Endothelial cell of umbilical vein (primary cell): ENCODE results near the gene CATSPERD. TPM values are rescaled to one million over a fixed set of nuclear protein-coding genes. Genes with fewer than 3 reads are reported as not detected.
A peak's percentile ranks its signal among the peaks of the same experiment; 100 is the strongest.

Source experiments
- BruUV-seq: library from RNA; stranded (reverse); fragments of 400-500 nt; replicated peaks from 2 replicates; lab custom pipeline; 2021; lab: Mats Ljungman, UMichigan
- CTCF ChIA-PET: fragments of 300-600, 350-600 bp; sonication (Branson Sonifier 250); formaldehyde crosslinking; loops from one replicate; lab custom pipeline; 2021; ENCODE audit warnings: antibody characterized with exemption, inconsistent platforms; lab: Charles Lee
- POLR2A ChIA-PET: fragments of 300-600, 350-600 bp; sonication (Branson Sonifier 250); formaldehyde crosslinking; loops from one replicate; lab custom pipeline; 2021; ENCODE audit warnings: antibody characterized with exemption, inconsistent platforms; lab: Charles Lee
- DNase-seq: peaks from one replicate; pipeline ENCODE4 v3.0.0-alpha.2; 2011; ENCODE audit warnings: low read depth, low spot score
- FAIRE-seq: peaks from 2 replicates; lab custom pipeline; 2011; peaks lifted over from hg19 to GRCh38; lab: Jason Lieb, UNC
- H2AFZ ChIP-seq: 2 replicates; pipeline ENCODE4 v1.6.0; 2012; ENCODE audit warnings: low read depth, low read length, control low read depth, inconsistent platforms
- H3K27ac ChIP-seq: 2 replicates; pipeline ENCODE4 v1.5.1; 2011; ENCODE audit warnings: low read depth, mild to moderate bottlenecking, control low read depth, low read length, moderate library complexity; ENCODE audit not compliant: insufficient read depth
- H3K27me3 ChIP-seq, 2 experiments: 2 replicates each; pipeline versions ENCODE4 v1.6.0 to v1.6.1; 2011; ENCODE audit warnings: low read length in 2 of 2, mixed read lengths in 1 of 2; ENCODE audit not compliant: control insufficient read depth in 2 of 2, insufficient read depth in 2 of 2
- H3K36me3 ChIP-seq, 2 experiments: 2 replicates in 1 of 2; 3 replicates in 1 of 2; pipeline ENCODE4 v1.5.1; 2011; ENCODE audit warnings: low read length in 2 of 2, mild to moderate bottlenecking in 1 of 2, moderate library complexity in 1 of 2; ENCODE audit not compliant: control insufficient read depth in 2 of 2, insufficient read depth in 2 of 2; ENCODE audit errors: extremely low read depth in 1 of 2
- H3K4me1 ChIP-seq: 3 replicates; pipeline ENCODE4 v1.5.1; 2011; ENCODE audit warnings: mild to moderate bottlenecking, low read length; ENCODE audit not compliant: control insufficient read depth, insufficient read depth; ENCODE audit errors: extremely low read depth
- H3K4me2 ChIP-seq: 2 replicates; pipeline ENCODE4 v1.6.1; 2011; ENCODE audit warnings: low read length, control low read depth, mixed read lengths; ENCODE audit not compliant: insufficient read depth
- H3K4me3 ChIP-seq, 3 experiments: fragments of 200-600 bp in 1 of 3; sonication (generic), shearing (Covaris generic) in 1 of 3; replicated peaks in 1 of 3; 2 replicates each; pipeline ENCODE4 v1.5.1; 2011 to 2016; ENCODE audit warnings: control low read depth in 3 of 3, low read length in 3 of 3, mild to moderate bottlenecking in 2 of 3, inconsistent platforms in 1 of 3, low read depth in 1 of 3, moderate library complexity in 1 of 3; ENCODE audit not compliant: insufficient read depth in 1 of 3
- H3K79me2 ChIP-seq: 2 replicates; pipeline ENCODE4 v1.6.0; 2012; ENCODE audit warnings: low read length, inconsistent platforms; ENCODE audit not compliant: control insufficient read depth, insufficient read depth
- H3K9ac ChIP-seq: replicated peaks from 2 replicates; pipeline ENCODE3; 2011; ENCODE audit warnings: low read length, control low read depth; ENCODE audit not compliant: insufficient read depth; ENCODE audit errors: extremely low read depth
- H3K9me1 ChIP-seq: replicated peaks from 3 replicates; pipeline ENCODE4 v1.6.0; 2011; ENCODE audit warnings: mild to moderate bottlenecking, low read length; ENCODE audit not compliant: control insufficient read depth, insufficient read depth; ENCODE audit errors: extremely low read depth
- H3K9me3 ChIP-seq: replicated peaks from 2 replicates; pipeline ENCODE4 v1.5.1; 2012; ENCODE audit warnings: low read length, inconsistent platforms; ENCODE audit not compliant: control insufficient read depth, insufficient read depth
- H4K20me1 ChIP-seq: replicated peaks from 2 replicates; pipeline ENCODE3; 2011; ENCODE audit warnings: mild to moderate bottlenecking, low read length; ENCODE audit not compliant: control insufficient read depth, insufficient read depth; ENCODE audit errors: extremely low read depth
- FOS ChIP-seq: IDR thresholded peaks from 2 replicates; pipeline ENCODE4 v1.6.1; 2011; ENCODE audit warnings: mild to moderate bottlenecking, low read length, moderate library complexity, borderline replicate concordance; ENCODE audit not compliant: insufficient read depth
- JUN ChIP-seq: IDR thresholded peaks from 2 replicates; pipeline ENCODE4 v1.6.1; 2011; ENCODE audit warnings: borderline replicate concordance, low read depth; ENCODE audit not compliant: insufficient read length, insufficient read depth
- POLR2A ChIP-seq: IDR thresholded peaks from 2 replicates; pipeline ENCODE4 v1.6.1; 2012; ENCODE audit warnings: low read depth, mild to moderate bottlenecking, control low read depth, low read length
- POLR2AphosphoS5 ChIP-seq: IDR thresholded peaks from 2 replicates; pipeline ENCODE4 v1.6.1; 2012; ENCODE audit warnings: low read depth, mild to moderate bottlenecking, control low read depth, low read length, moderate library complexity; ENCODE audit not compliant: insufficient read depth
- dilution Hi-C: fragments of 300-500 bp; cut with MboI; formaldehyde crosslinking; loops from one replicate; pipeline ENCODE4 v1.15.0; 2019; ENCODE audit warnings: low sequenced_read_pairs; ENCODE audit not compliant: extremely low pct_ligation_motif_present
- intact Hi-C: fragments of 100-400 bp; cut with micrococcal nuclease; formaldehyde crosslinking; loops from one replicate; pipeline ENCODE4 v1.10.0; 2022
- polyA plus RNA-seq, 4 experiments: library from polyadenylated mRNA; depleted of rRNA in 3 of 4; stranded (reverse) in 3 of 4; unstranded in 1 of 4; fragments of >200 nt; gene quantifications; 2 replicates each; pipeline versions ENCODE4 v1.2.1 to v1.2.3, GENCODE V29; 2011 to 2012; ENCODE audit warnings: missing spikeins in 1 of 4
- total RNA-seq: library from RNA; stranded (reverse); gene quantifications from 2 replicates; pipeline ENCODE4 v1.2.3, GENCODE V29; 2021

CATSPERD gene
- total and polyA plus RNA-seq, 2 donors (not counting 3 experiments of a cell fraction or from before 2014, with no cell fraction given) = not detected

GRCh38 chr19:5696196-5697021, 24.0 kb upstream of the CATSPERD start:
- FAIRE-seq (no peak), DNase-seq (no peak)
- POLR2A ChIA-PET = interaction anchor here (1.0 kb wide), 1 partner anchor 9 kb away, joined by 5 read pairs; no protein-coding TSS in a partner anchor
- Histone ChIP-seq H3K36me3 (peaks cover 11 to 53% of the 10 kb centered on the region in 2 experiments), H2AFZ (no peak overlapping the region), H3K4me3 (no peak overlapping the region), H3K79me2 (peaks cover 39% of the 10 kb centered on the region), H3K4me1 (peaks cover 8% of the 10 kb centered on the region), H3K27ac (no peak overlapping the region), H3K9me3 (no peaks in the 10 kb centered on the region), H3K9me1 (no peaks in the 10 kb centered on the region), H4K20me1 (no peaks in the 10 kb centered on the region), H3K9ac (no peak overlapping the region), H3K27me3 (no peaks in the 10 kb centered on the region), H3K4me2 (no peak overlapping the region)
- intact Hi-C loops (no loop called here), dilution Hi-C loops (no loop called here)
- BruUV-seq = no TSS peak
- CTCF ChIA-PET = interaction anchor here (1.1 kb wide), 1 partner anchor 9 kb away, joined by 4 read pairs; no protein-coding TSS in a partner anchor
- TF ChIP-seq FOS = no peak
- peak; percentile 29 for TF ChIP-seq POLR2AphosphoS5
- no peak for TF ChIP-seq JUN

- POLR2A ChIA-PET = no interaction called here
- no peak overlapping the region for H2AFZ ChIP-seq
- intact Hi-C loops = no loop called here
Observed at GRCh38 chr19:5697022-5697889, 23.2 kb upstream of the CATSPERD start.

More at GRCh38 chr19:5697022-5697889, 23.2 kb upstream of the CATSPERD start:
- dilution Hi-C loops = no loop called here
- no peak overlapping the region for H3K4me2 ChIP-seq
- peaks cover under 1% of the 10 kb centered on the region for H3K4me1 ChIP-seq
- H3K79me2 ChIP-seq = peaks cover 30% of the 10 kb centered on the region
- DNase-seq (no peak), FAIRE-seq (no peak)
- no peaks in the 10 kb centered on the region for H3K27me3 ChIP-seq
- no peaks in the 10 kb centered on the region for H4K20me1 ChIP-seq
- no peak overlapping the region for H3K27ac ChIP-seq
- H3K9me1 ChIP-seq = no peaks in the 10 kb centered on the region
- no peak overlapping the region for H3K4me3 ChIP-seq
- CTCF ChIA-PET = no interaction called here
- no peak overlapping the region for H3K9ac ChIP-seq
- peaks cover 7 to 47% of the 10 kb centered on the region in 2 experiments for H3K36me3 ChIP-seq
- BruUV-seq = no TSS peak
- H3K9me3 ChIP-seq = no peaks in the 10 kb centered on the region
- TF ChIP-seq POLR2AphosphoS5 (peak; percentile 35), POLR2A (peak; percentile 60), FOS (no peak)
